ENCODE measurements around the gene ARMC5. TPM values are rescaled to one million over a fixed set of nuclear protein-coding genes. Genes with fewer than 3 reads are reported as not detected.

The ARMC5 gene
- total and polyA plus RNA-seq, 9 of the 15 experiments (the other 6 are each of a cell fraction or from before 2014, with no cell fraction given) = 0.11 to 13.5 (median 2.1) TPM

DNA sequence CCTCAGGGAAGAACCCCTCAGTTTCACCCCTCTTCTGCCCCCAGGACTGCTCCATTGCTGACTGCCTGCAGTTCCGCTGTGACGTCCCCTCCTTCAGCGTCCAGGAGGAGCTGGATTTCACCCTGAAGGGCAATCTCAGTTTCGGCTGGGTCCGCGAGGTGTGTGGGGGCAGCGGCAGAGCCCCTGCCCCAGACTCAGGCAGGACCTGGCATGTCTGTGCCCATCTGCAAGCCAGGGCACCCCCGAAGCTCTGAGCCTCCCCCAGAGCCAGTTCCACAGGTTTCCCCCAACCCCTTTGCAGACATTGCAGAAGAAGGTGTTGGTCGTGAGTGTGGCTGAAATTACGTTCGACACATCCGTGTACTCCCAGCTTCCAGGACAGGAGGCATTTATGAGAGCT is 35.5 kb upstream of the ARMC5 start:
- BruUV-seq (replicated peaks) = no TSS peak
- peaks cover 0 to 13% of the 10 kb centered on the region in 2 experiments; a peak in 2 of 5 replicates for H3K4me1 ChIP-seq (replicated peaks in 1 of 2; ENCODE audit: control insufficient read depth in 2 of 2, insufficient read depth in 2 of 2, low read length in 2 of 2)
- intact Hi-C loops (cut with micrococcal nuclease) = no loop called here
- ATAC-seq (no peak), DNase-seq (ENCODE audit: extremely low read depth in 1 of 4, low spot score in 3 of 4) (no peak), FAIRE-seq (no peak)
- H3K4me2 ChIP-seq (ENCODE audit: insufficient read depth, low read length) = no peak overlapping the region
- H3K36me3 ChIP-seq (ENCODE audit: control insufficient read depth, insufficient read depth, low read length) = no peaks in the 10 kb centered on the region
- no peaks in the 10 kb centered on the region for H3K9me3 ChIP-seq (replicated peaks; ENCODE audit: control insufficient read depth, insufficient read depth, low read depth, low read length)
- H3K27ac ChIP-seq (ENCODE audit: extremely low read depth, low read depth, low read length) = no peak overlapping the region
- TF ChIP-seq MLLT1 (IDR thresholded peaks at IDR 0.05) (no peak), HOXB6 (CRISPR knock-in tag; IDR thresholded peaks at IDR 0.05; ENCODE audit: borderline replicate concordance) (no peak), SMARCC2 (IDR thresholded peaks at IDR 0.05; ENCODE audit: low read depth) (no peak), U2AF2 (optimal IDR thresholded peaks at IDR 0.05; ENCODE audit: low read depth, low read length) (no peak), BMI1 (IDR thresholded peaks at IDR 0.05; ENCODE audit: low read length) (no peak), JUN (IDR thresholded peaks at IDR 0.05; ENCODE audit: borderline replicate concordance, low read depth, low read length) (no peak), JUN (CRISPR knock-in tag; IDR thresholded peaks at IDR 0.05; ENCODE audit: borderline replicate concordance) (no peak)
- TF ChIP-seq, protein P1, sequence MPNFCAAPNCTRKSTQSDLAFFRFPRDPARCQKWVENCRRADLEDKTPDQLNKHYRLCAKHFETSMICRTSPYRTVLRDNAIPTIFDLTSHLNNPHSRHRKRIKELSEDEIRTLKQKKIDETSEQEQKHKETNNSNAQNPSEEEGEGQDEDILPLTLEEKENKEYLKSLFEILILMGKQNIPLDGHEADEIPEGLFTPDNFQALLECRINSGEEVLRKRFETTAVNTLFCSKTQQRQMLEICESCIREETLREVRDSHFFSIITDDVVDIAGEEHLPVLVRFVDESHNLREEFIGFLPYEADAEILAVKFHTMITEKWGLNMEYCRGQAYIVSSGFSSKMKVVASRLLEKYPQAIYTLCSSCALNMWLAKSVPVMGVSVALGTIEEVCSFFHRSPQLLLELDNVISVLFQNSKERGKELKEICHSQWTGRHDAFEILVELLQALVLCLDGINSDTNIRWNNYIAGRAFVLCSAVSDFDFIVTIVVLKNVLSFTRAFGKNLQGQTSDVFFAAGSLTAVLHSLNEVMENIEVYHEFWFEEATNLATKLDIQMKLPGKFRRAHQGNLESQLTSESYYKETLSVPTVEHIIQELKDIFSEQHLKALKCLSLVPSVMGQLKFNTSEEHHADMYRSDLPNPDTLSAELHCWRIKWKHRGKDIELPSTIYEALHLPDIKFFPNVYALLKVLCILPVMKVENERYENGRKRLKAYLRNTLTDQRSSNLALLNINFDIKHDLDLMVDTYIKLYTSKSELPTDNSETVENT (CRISPR knock-in tag; IDR thresholded peaks at IDR 0.05) = no peak
- H3K79me2 ChIP-seq (ENCODE audit: control insufficient read depth, insufficient read depth, low read length) = no peaks in the 10 kb centered on the region
- ChIA-PET CTCF (ENCODE audit: low intra/inter-chr PET ratio) (no interaction called here), POLR2A (interaction anchor here (0.6 kb wide), 2 partner anchors 36 to 243 kb away, joined by 3 to 4 read pairs; no protein-coding TSS in a partner anchor)
- no peaks in the 10 kb centered on the region; the same call in 1 of the 2 replicates for H4K20me1 ChIP-seq (replicated peaks; ENCODE audit: control insufficient read depth, insufficient read depth, low read length)
- H3K9ac ChIP-seq (ENCODE audit: insufficient read depth in 1 of 2, low read depth in 2 of 2, low read length in 2 of 2) = no peak overlapping the region; a peak in 1 of 4 replicates
- H3K4me3 ChIP-seq = no peak overlapping the region
- WGBS (ENCODE audit: insufficient coverage, low coverage, missing lambda C conversion rate) = 8% methylated on average over 10 of the region's 12 CpGs
- in situ Hi-C loops (cut with MboI) = no loop called here
- H2AFZ ChIP-seq (ENCODE audit: low read depth, low read length) = no peak overlapping the region
- H3K27me3 ChIP-seq (ENCODE audit: control insufficient read depth in 2 of 2, insufficient read depth in 2 of 2, low read length in 2 of 2) = peaks cover 17 to 44% of the 10 kb centered on the region in 2 experiments; a peak in 4 of 5 replicates
- H3K9me1 ChIP-seq (ENCODE audit: control insufficient read depth, insufficient read depth, low read length) = no peaks in the 10 kb centered on the region
